Activated T-helper 17 cell treated with anti-CD3 and anti-CD28 coated beads, Interleukin-2, amount 50 U/mL, for 72 hours (primary cell): ENCODE results near the gene LRP11. TPM values are rescaled to one million over a fixed set of nuclear protein-coding genes. Genes with fewer than 3 reads are reported as not detected.
"Not testable (repeated sequence)": the region's sequence is repeated elsewhere in the genome, so short reads cannot be mapped to it uniquely, and the experiment has no call there.

Experiments
- ATAC-seq: fragments of 150-1000 bp; cut with Tn5 transposase; replicated peaks from 2 replicates; pipeline ENCODE4 v1.10.0; 2021; ENCODE audit warnings: mild to moderate bottlenecking, moderate library complexity
- H3K27ac Mint-ChIP-seq: one replicate; pipeline ENCODE4 v1.8.0; 2022; ENCODE audit warnings: mixed read lengths
- H3K27me3 Mint-ChIP-seq: one replicate; pipeline ENCODE4 v1.8.0; 2022; ENCODE audit warnings: mixed read lengths
- H3K36me3 Mint-ChIP-seq: one replicate; pipeline ENCODE4 v1.8.0; 2022; ENCODE audit warnings: low read depth, mild to moderate bottlenecking, mixed read lengths
- H3K4me1 Mint-ChIP-seq: one replicate; pipeline ENCODE4 v1.8.0; 2022; ENCODE audit warnings: mixed read lengths
- H3K4me3 Mint-ChIP-seq: one replicate; pipeline ENCODE4 v1.8.0; 2022; ENCODE audit warnings: mild to moderate bottlenecking, mixed read lengths
- H3K9me3 Mint-ChIP-seq: one replicate; pipeline ENCODE4 v1.8.0; 2022; ENCODE audit warnings: mixed read lengths
- total RNA-seq, 2 donors: library from RNA; stranded (reverse); gene quantifications; one replicate each; pipeline ENCODE4 v1.2.3, GENCODE V29; 2022

LRP11 gene
- total RNA-seq, 2 donors from 2014 or later, result 6.5 to 9.6 TPM

DNA sequence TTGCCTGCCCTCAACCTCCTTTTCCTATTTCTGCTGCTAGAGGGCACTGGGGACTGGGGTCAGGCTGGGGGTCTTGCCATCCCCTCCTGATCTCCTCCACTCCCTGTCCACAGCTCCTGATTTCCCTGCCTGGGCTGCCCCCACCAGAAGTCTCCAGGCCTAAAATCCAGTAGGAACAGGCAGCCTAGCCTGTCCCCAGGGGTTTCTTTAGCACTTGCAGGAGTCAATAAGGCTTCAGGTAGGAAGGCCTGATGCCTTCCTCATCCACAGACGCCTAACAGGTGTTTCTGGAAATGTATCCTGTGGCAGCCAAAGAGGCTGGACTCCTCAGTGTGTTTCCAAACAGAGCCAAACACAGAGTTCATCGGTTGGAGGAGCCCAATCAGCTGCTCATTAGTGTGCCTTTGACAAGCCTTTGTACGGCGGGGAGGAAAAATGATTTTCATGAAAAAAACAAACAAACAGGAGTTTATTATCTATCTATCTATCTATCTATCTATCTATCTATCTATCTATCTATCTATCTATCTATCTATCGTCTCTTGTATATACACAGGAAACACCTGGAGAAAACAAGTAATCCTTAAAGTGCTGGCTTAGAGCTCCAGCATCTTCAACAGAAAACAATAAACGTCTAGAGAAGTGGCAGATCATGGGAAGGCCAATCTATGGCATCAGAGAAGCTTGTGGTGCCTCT, 37.4 kb upstream of the LRP11 start:
- Mint-ChIP-seq H3K4me1 (peaks cover 2% of the 10 kb centered on the region), H3K9me3 (no peaks in the 10 kb centered on the region), H3K36me3 (no peaks in the 10 kb centered on the region), H3K4me3 (no peak overlapping the region), H3K27me3 (peaks cover 3% of the 10 kb centered on the region), H3K27ac (peak overlapping the region; percentile 46)
- ATAC-seq, result no peak

- no peak overlapping the region for H3K4me3 Mint-ChIP-seq
- no peak overlapping the region for H3K27ac Mint-ChIP-seq
- no peaks in the 10 kb centered on the region for H3K9me3 Mint-ChIP-seq
- H3K36me3 Mint-ChIP-seq, result no peaks in the 10 kb centered on the region
- peaks cover 3% of the 10 kb centered on the region for H3K27me3 Mint-ChIP-seq
- peaks cover 10% of the 10 kb centered on the region for H3K4me1 Mint-ChIP-seq
- no peak for ATAC-seq
These were observed 36.7 kb upstream of the LRP11 start for GRCh38 chr6:149900620-149901443.

GRCh38 chr6:149899926-149900619, 35.9 kb upstream of the LRP11 start:
- Mint-ChIP-seq H3K9me3 (no peaks in the 10 kb centered on the region), H3K27me3 (peaks cover 3% of the 10 kb centered on the region), H3K4me3 (no peak overlapping the region), H3K27ac (no peak overlapping the region), H3K36me3 (no peaks in the 10 kb centered on the region), H3K4me1 (peaks cover 14% of the 10 kb centered on the region)
- no peak for ATAC-seq

DNA sequence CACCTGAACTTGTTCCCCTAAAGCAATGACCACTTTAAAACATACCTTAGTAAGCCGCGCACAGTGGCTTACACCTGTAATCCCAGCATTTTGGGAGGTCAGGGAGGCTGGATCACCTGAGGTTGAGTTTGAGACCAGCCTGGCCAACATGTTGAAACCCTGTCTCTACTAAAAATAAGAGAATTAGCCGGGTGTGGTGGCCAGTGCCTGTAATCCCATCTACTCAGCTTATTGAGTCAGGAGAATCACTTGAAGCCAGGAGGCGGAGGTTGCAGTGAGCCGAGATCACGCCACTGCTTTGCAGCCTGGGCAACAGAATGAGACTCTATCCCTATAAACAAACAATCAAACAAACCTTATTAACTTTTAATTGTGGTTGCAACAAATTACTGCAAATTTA, 35.3 kb upstream of the LRP11 start:
- peaks cover 14% of the 10 kb centered on the region for H3K4me1 Mint-ChIP-seq
- H3K9me3 Mint-ChIP-seq, result no peaks in the 10 kb centered on the region
- no peak overlapping the region for H3K4me3 Mint-ChIP-seq
- H3K36me3 Mint-ChIP-seq, result no peaks in the 10 kb centered on the region
- peaks cover 3% of the 10 kb centered on the region for H3K27me3 Mint-ChIP-seq
- H3K27ac Mint-ChIP-seq, result no peak overlapping the region
- ATAC-seq, result no peak

- Mint-ChIP-seq H3K9me3 (no peaks in the 10 kb centered on the region), H3K27ac (peak overlapping the region; percentile 9), H3K4me3 (no peak overlapping the region), H3K4me1 (peaks cover 14% of the 10 kb centered on the region), H3K27me3 (peaks cover 3% of the 10 kb centered on the region), H3K36me3 (no peaks in the 10 kb centered on the region)
- ATAC-seq, result no peak
These were observed 34.8 kb upstream of the LRP11 start for GRCh38 chr6:149898966-149899365.

DNA sequence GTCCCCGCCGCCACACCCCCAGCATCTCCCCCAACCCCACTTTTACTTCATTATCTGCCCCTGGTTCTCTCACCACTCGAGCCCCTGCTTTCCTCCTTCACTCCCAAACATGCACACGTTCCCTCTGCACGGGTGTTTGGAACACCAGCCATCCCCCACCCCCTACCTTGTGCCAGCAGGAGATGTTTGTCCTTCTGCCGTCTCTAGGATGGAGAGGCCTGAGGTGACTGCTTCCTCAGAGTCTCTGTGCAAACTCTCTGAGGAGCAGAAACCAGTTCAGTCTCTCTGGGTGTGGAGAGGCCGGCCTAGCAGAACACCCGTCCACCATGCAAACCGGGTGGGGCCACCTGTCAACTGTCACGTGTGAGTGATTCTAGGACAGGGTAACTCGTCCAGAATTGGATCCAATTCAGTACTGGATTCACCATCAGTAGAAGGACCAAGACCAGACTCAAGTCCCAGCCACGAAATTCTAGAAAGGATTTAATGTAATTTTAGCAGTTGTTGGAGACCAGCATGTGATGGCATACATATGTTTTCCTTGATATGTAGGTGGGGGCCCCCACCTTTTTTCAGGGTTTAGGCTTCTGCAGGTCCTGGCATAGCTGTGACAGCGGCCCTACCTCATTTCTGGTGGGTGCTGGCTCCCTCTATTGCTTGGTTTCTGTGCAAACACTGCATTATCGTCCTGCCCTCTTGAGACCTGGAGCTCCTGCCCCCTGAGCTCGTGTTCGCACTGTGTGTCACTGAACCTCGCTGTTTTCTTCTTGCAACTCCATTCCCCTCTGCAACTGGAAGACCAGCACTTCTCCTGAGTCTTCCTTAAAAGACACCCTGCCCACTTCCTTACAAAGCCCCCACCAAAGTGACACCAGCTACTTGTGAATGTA, 33.9 kb upstream of the LRP11 start, which contains the start of gene RAET1E:
Gene RAET1E (minus strand): TSS at position 259 of the 890 bp plus-strand sequence. CDS start 7,212 bp downstream, outside the sequence.
- peak within 1 kb of the TSS; percentile 79 for H3K4me3 Mint-ChIP-seq
- peaks cover 3% of the 10 kb centered on the region for H3K27me3 Mint-ChIP-seq
- H3K27ac Mint-ChIP-seq, result peak within 1 kb of the TSS; percentile 86
- H3K36me3 Mint-ChIP-seq, result no peaks in the 10 kb centered on the region
- ATAC-seq, result no peak
- no peaks in the 10 kb centered on the region for H3K9me3 Mint-ChIP-seq
- H3K4me1 Mint-ChIP-seq, result peaks cover 14% of the 10 kb centered on the region

- H3K4me1 Mint-ChIP-seq, result peaks cover 14% of the 10 kb centered on the region
- H3K4me3 Mint-ChIP-seq, result peak overlapping the region; percentile 79
- peak overlapping the region; percentile 86 for H3K27ac Mint-ChIP-seq
- H3K36me3 Mint-ChIP-seq, result no peaks in the 10 kb centered on the region
- H3K27me3 Mint-ChIP-seq, result no peaks in the 10 kb centered on the region
- no peaks in the 10 kb centered on the region for H3K9me3 Mint-ChIP-seq
- ATAC-seq, result no peak
These were observed 33.0 kb upstream of the LRP11 start for GRCh38 chr6:149897015-149897697.

- H3K9me3 Mint-ChIP-seq, result no peaks in the 10 kb centered on the region
- H3K27me3 Mint-ChIP-seq, result no peaks in the 10 kb centered on the region
These were observed 32.3 kb upstream of the LRP11 start for GRCh38 chr6:149896491-149896890.

GRCh38 chr6:149895833-149896271, 31.7 kb upstream of the LRP11 start:
- Mint-ChIP-seq H3K36me3 (no peaks in the 10 kb centered on the region), H3K4me1 (peaks cover 14% of the 10 kb centered on the region), H3K27ac (peak overlapping the region; percentile 86), H3K4me3 (peak overlapping the region; percentile 79), H3K9me3 (no peaks in the 10 kb centered on the region), H3K27me3 (no peaks in the 10 kb centered on the region)
- peak; percentile 95 for ATAC-seq

More at GRCh38 chr6:149896491-149896890, 32.3 kb upstream of the LRP11 start:
- no peaks in the 10 kb centered on the region for H3K36me3 Mint-ChIP-seq
- peak overlapping the region; percentile 79 for H3K4me3 Mint-ChIP-seq
- peaks cover 14% of the 10 kb centered on the region for H3K4me1 Mint-ChIP-seq
- ATAC-seq, result peak; percentile 65
- peak overlapping the region; percentile 86 for H3K27ac Mint-ChIP-seq

DNA sequence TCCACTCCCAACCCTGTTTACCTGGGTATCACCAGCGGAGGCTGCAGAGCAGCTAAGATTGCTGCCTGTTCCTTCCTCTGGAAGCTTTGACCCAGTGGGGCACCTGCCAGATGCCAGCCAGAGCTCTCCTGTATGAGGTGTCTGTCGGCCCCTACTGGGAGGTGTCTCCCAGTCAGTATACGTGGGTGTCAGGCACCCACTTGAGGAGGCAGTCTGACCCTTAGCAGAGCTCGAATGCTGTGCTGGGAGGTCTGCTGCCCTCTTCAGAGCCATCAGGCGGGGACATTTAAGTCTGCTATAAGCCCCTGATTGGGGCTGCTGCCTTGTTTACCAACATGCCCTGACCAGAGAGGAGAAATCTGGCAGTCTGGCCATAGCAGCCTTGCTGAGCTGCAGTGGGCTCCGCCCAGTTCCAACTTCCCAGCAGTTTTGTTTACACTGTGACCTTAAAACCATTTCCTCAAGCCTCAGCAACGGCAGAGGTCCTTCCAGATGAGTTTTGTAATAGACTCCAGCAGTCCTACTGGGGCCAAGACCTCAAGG, 31.0 kb upstream of the LRP11 start:
- Mint-ChIP-seq H3K4me3 (peak overlapping the region; percentile 79), H3K4me1 (peaks cover 14% of the 10 kb centered on the region), H3K9me3 (no peaks in the 10 kb centered on the region), H3K27me3 (no peaks in the 10 kb centered on the region), H3K27ac (peak overlapping the region; percentile 86), H3K36me3 (no peaks in the 10 kb centered on the region)
- ATAC-seq, result no peak

DNA sequence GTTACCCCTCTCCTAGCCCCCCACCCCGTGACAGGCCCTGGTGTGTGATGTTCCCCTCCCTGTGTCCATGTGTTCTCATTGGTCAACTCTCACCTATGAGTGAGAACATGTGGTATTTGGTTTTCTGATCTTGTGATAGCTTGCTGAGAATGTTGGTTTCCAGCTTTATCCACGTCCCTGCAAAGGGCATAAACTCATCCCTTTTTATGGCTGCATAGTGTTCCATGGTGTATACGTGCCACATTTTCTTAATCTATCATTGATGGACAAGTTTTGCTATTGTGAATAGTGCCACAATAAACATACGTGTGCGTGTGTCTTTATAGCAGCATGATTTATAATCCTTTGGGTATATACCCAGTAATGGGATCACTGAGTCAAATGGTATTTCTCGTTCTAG, 27.7 kb upstream of the LRP11 start:
- H3K27me3 Mint-ChIP-seq, H3K36me3 Mint-ChIP-seq, H3K4me3 Mint-ChIP-seq, ATAC-seq, H3K9me3 Mint-ChIP-seq, H3K27ac Mint-ChIP-seq: not testable (repeated sequence)
- H3K4me1 Mint-ChIP-seq, result peaks cover 14% of the 10 kb centered on the region

DNA sequence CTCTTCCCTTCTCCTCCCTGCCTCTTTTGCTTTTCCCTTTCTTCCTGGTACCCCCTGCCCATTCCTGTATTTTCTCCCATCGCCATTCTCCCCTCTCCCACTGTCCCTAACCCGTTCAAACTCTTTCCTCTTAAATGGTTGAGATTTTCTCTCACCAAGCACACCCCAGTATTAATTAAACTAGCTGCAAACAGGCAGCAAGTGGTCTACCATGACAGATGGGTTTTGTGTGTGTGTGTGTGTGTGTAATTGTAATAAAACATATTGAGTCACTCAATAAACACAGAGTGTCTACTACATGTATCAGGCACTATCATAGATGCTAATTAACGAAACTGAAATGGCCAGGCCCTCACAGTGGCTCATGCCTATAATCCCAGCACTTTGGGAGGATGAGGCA, 27.1 kb upstream of the LRP11 start:
- Mint-ChIP-seq H3K4me3 (no peak overlapping the region), H3K27ac (no peak overlapping the region), H3K9me3 (no peaks in the 10 kb centered on the region), H3K36me3 (no peaks in the 10 kb centered on the region), H3K27me3 (peaks cover 5% of the 10 kb centered on the region), H3K4me1 (peaks cover 8% of the 10 kb centered on the region)
- no peak for ATAC-seq

GRCh38 chr6:149890629-149891045, 26.5 kb upstream of the LRP11 start:
- H3K4me3 Mint-ChIP-seq, result no peak overlapping the region
- H3K9me3 Mint-ChIP-seq, result no peaks in the 10 kb centered on the region
- peaks cover 5% of the 10 kb centered on the region for H3K27me3 Mint-ChIP-seq
- H3K36me3 Mint-ChIP-seq, result no peaks in the 10 kb centered on the region
- no peak overlapping the region for H3K27ac Mint-ChIP-seq
- no peak for ATAC-seq
- peaks cover 2% of the 10 kb centered on the region for H3K4me1 Mint-ChIP-seq
